ENCODE measurements around the gene HEPN1. TPM values are rescaled to one million over a fixed set of nuclear protein-coding genes. Genes with fewer than 3 reads are reported as not detected.

The HEPN1 gene
- total RNA-seq, 4 donors from 2014 or later: not detected

DNA sequence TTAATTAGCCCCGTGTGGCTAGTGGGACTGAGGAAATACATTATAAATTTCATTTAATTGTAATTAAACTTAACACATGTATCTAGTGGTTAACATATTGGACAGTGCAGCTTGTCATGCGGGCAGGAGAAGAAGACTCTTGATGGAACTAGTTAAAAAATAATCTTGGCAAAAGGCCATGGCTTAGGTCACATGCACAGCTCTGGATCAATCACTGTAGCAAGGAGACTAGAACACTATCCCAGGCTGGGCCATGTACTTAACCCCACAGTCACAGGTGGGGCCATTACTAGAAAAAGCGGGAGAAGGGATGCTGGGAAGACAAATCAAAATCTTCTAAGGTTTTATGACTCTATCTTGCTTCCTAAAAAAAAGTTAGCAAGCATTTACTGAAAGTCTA lies 25.5 kb downstream of the HEPN1 start:
- DNase-seq: no peak
- intact Hi-C loops (cut with DNase I): no loop called here
- H3K4me3 ChIP-seq: no peak overlapping the region
- H3K27ac ChIP-seq: no peak overlapping the region
- no peaks in the 10 kb centered on the region for H3K36me3 ChIP-seq
- no peaks in the 10 kb centered on the region for H3K9me3 ChIP-seq
- H3K27me3 ChIP-seq: peaks cover 0 to 4% (median 0%) of the 10 kb centered on the region in 4 donors
- TF ChIP-seq, protein P1, sequence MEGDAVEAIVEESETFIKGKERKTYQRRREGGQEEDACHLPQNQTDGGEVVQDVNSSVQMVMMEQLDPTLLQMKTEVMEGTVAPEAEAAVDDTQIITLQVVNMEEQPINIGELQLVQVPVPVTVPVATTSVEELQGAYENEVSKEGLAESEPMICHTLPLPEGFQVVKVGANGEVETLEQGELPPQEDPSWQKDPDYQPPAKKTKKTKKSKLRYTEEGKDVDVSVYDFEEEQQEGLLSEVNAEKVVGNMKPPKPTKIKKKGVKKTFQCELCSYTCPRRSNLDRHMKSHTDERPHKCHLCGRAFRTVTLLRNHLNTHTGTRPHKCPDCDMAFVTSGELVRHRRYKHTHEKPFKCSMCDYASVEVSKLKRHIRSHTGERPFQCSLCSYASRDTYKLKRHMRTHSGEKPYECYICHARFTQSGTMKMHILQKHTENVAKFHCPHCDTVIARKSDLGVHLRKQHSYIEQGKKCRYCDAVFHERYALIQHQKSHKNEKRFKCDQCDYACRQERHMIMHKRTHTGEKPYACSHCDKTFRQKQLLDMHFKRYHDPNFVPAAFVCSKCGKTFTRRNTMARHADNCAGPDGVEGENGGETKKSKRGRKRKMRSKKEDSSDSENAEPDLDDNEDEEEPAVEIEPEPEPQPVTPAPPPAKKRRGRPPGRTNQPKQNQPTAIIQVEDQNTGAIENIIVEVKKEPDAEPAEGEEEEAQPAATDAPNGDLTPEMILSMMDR (IDR thresholded peaks at IDR 0.05): no peak
- no peak for TF ChIP-seq POLR2A (IDR thresholded peaks at IDR 0.05)
- H3K4me1 ChIP-seq: peaks cover 0 to 7% (median 0%) of the 10 kb centered on the region in 3 donors
- WGBS, 2 donors: 62 to 68% methylated on average over 3 of the region's 3 CpGs

DNA sequence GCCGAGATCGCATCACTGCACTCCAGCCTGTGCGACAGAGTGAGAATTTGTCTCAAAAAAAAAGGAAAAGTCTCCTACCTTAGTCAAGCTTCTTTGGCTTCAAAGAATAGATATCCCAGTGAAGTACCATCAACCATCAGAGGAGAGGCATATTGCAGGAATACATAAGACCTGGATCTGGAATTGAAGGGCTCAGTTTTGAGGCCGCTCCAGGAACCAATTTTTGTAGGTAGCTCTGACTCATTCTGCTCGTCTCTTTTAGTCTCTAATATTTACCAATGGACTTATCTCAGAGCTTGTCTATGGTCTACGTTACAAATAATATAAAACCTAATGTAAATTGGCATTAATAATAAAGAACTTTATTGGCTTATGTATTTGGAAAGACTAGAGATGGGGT lies 26.8 kb downstream of the HEPN1 start:
- peaks cover 0 to 7% (median 0%) of the 10 kb centered on the region in 3 donors for H3K4me1 ChIP-seq
- no peak overlapping the region for H3K27ac ChIP-seq
- no peaks in the 10 kb centered on the region for H3K36me3 ChIP-seq
- 56 to 77% methylated on average over 5 to 6 of the region's 6 CpGs for WGBS, 2 donors
- H3K4me3 ChIP-seq: no peak overlapping the region
- TF ChIP-seq, protein P1 (IDR thresholded peaks at IDR 0.05): no peak
- TF ChIP-seq POLR2A (IDR thresholded peaks at IDR 0.05): no peak
- no peaks in the 10 kb centered on the region for H3K9me3 ChIP-seq
- intact Hi-C loops (cut with DNase I): no loop called here
- no peaks in the 10 kb centered on the region for H3K27me3 ChIP-seq
- no peak for DNase-seq

DNA sequence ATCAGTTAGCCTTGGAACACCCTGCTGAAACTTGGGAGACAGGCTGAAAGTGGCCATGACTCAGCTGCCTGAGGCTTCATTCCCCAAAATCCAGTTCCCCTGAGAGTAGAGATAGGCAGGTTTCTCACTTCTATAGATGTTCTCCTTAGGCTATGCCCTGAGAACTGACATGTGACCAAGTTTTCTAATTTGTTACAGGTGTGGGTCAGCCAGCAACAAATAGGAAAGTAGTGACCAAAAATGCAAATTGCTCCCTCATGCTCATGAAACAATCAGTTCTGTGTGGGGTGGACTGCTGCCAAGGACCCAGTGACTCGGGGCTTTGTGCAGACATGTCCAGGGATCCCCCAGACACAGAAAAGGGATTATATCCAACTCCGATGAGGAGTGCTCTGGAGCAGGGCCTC lies 27.7 kb downstream of the HEPN1 start:
- intact Hi-C loops (cut with DNase I): no loop called here
- Histone ChIP-seq H3K4me1 (peaks cover 0 to 7% (median 0%) of the 10 kb centered on the region in 3 donors), H3K27ac (no peak overlapping the region), H3K4me3 (no peak overlapping the region), H3K36me3 (no peaks in the 10 kb centered on the region), H3K27me3 (no peaks in the 10 kb centered on the region), H3K9me3 (no peaks in the 10 kb centered on the region)
- WGBS, 2 donors: 20% methylated on average over 2 of the region's 2 CpGs; no CpG with 5 or more reads in 1 of the 2 donors
- TF ChIP-seq, protein P1 (IDR thresholded peaks at IDR 0.05): no peak
- TF ChIP-seq POLR2A (IDR thresholded peaks at IDR 0.05): no peak
- no peak for DNase-seq

DNA sequence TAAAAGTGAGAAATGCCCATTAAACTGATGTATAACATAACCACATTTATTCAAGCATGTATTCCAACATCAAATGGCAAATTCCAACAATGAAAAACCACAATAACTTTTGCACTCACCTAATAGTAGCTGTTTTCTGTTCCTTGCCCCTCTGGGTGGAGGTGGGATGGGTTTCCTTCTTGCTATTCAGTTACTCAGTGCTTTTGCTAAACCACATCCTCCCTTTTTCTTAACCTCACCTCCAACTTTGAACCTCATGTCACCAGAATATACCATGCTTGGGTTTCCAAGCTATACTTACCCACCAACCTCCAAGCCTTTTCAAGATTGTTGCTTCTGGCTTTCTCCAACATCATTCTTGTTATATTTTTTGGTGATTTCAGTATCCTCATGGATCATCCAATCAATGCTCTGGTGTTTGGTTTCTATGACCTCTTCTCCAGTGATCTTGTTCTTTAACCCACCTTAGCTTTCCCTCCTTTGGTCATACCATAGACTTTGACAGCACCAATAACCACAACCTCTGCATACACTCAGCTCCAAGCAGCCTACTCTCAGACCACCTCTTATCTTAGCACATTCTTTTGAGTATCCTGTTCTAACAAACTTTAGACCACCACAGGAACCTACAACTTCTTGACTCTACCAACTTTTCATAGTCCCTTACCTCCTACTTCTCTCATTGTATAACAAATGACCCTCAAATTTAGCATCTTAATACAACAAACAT lies 31.7 kb downstream of the HEPN1 start:
- intact Hi-C loops (cut with DNase I): no loop called here
- Histone ChIP-seq H3K9me3 (no peaks in the 10 kb centered on the region), H3K36me3 (no peaks in the 10 kb centered on the region), H3K27me3 (no peaks in the 10 kb centered on the region), H3K4me1 (peaks cover 0 to 24% (median 6%) of the 10 kb centered on the region in 3 donors), H3K4me3 (no peak overlapping the region), H3K27ac (no peak overlapping the region)
- no peak for TF ChIP-seq POLR2A (IDR thresholded peaks at IDR 0.05)
- TF ChIP-seq, protein P1 (IDR thresholded peaks at IDR 0.05): no peak
- DNase-seq: no peak

DNA sequence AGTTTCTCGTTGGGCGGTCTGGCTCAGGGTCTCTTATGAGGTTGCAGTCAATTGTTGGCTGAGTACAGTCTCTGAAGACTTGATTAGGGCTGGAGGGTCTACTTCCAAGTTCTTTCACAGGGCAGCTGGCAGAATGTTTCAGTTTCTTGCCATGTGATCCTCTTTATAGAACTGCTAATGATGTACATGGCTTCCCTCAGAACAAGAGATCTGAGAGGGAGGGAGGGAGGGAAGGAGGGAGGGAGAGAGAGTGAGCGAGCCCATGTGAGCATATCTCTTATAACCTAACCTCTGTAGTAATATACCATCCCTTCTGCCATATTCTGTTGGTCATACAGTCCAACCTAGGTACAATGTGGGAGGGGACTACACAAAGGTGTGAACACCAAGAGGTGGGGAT lies 32.3 kb downstream of the HEPN1 start:
- Histone ChIP-seq H3K4me1 (peaks cover 0 to 24% (median 6%) of the 10 kb centered on the region in 3 donors), H3K4me3 (no peak overlapping the region), H3K27me3 (no peaks in the 10 kb centered on the region), H3K27ac (no peak overlapping the region), H3K9me3 (no peaks in the 10 kb centered on the region), H3K36me3 (no peaks in the 10 kb centered on the region)
- WGBS, 2 donors: 87 to 93% methylated on average over 3 of the region's 3 CpGs
- no peak for DNase-seq
- TF ChIP-seq, protein P1 (IDR thresholded peaks at IDR 0.05): no peak
- no peak for TF ChIP-seq POLR2A (IDR thresholded peaks at IDR 0.05)
- intact Hi-C loops (cut with DNase I): no loop called here
